Iris pigment epithelial cell (primary cell): Measurements from ENCODE around the gene IQSEC3.
"Not testable (repeated sequence)": the region's sequence is repeated elsewhere in the genome, so short reads cannot be mapped to it uniquely, and the experiment has no call there.

Experiments
- DNase-seq: peaks from one replicate; pipeline ENCODE4 v3.0.0-alpha.2; 2011; ENCODE audit warnings: low read depth

IQSEC3 gene

DNA sequence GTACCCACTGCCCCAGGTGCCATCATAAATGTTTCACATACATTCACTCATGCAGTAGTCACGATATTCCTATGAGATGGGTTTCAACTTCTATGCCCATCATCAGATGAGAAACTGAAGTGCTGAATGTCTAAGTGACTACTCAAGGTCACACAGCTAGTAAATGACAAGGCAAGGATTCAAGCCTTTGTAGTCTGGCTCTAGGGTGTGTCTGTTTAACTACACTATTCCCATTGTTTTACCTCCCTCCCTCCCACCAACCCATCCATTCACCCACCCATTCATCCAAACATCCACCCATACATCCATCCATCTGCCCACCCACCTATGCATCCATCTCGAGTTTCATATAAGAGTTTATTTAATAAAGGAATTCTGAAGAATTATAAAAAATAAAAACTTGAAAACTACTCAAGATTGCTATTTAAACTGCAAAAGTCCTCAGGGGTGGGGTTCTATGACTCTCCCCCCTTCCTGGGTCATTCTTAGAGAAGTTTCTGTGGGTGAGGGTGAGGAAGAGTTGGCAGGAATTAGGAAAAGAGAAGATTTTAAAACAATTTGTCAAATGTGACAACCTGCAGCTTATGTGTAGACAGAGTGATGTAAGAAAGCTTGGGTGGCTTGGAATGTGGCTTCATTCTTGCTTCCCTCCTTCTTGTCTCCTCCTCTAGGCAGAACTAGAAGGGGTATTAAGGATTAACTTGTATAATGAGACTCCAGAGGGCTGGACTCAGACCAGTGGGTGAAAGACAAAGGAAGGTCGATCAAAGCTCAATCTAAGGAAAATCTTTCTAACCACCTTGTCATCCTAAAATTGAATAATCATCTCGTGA is 13.4 kb upstream of the IQSEC3 start:
- DNase-seq = not testable (repeated sequence)

DNA sequence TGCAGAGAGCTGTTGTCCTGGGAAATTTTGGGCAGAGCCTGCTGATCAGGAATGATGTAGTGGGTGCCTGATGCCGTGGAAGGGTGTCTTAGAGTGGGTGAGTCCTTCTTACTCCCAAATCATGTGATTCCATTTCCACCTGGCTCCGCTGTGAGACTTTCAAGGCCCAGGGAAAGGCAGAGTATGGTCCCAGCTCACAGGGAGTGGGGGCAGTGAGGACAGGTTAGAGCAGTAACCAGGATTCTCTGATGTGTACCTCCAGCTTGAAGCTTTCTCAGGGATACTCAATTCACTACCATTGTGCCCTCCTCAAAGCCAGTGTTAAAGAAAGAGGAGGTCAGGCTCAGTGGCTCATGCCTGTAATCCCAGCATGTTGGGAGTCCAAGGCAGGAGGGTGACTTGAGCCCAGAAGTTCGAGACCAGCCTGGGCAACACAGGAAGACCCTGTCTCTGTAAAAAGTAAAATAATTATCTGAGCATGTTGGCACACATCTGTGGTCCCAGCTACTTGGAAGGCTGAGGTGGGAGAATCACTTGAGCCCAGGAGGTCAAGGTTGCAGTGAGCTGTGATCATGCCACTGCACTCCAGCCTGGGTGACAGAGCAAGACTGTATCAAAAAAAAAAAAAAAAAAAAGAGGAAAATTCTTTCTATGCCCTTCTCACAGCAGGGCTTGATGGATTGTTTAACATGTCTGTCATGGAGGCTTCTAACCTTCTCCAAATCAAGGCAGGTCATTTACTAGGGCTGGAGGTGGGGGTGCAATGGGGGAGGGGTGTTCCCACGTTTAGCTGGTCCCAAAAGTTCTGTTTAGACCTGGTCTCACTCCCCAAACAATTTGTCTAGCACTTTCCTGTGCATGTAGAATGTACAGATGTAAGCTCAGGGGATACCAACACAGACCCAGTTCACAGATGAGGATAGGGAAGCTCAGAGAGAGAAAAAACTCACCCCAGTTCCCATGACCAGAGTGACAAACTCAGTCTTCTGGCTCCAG is 12.5 kb upstream of the IQSEC3 start:
- DNase-seq = no peak

- DNase-seq = no peak
Observed at GRCh38 chr12:54750-55535, 11.6 kb upstream of the IQSEC3 start.

DNA sequence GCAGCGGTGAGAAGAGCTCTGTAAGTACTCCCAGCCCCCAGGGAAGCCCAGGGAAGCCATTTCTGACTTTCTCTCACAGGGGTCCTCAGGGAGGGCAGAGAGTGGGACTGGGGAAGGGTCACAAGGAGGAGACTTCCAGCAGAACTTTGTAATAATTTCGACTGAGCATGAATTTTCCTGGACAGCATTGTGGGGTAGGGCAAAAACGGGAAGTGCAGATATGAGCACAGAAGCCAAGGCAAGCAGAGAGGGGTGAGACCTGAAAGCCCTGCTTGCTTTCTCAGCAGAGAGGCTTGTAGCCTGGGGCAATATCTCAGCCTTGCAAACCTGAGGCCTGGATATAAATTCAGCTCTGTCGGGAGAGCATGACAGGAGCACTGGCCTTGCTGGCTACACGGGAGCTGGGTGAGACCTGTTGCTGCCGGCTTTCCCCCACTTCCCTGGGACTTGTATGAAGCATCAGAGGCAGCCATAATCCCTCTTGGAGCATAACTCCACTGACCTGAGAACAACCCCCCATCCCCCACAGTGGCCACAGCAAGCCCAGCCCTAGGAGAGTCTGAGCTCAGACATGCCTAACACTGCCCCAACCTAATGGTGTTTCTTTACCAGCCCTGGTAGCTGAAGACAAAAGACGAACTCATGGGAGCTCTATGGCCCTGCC is 9.8 kb upstream of the IQSEC3 start:
- no peak for DNase-seq

GRCh38 chr12:57539-57938 is 9.0 kb upstream of the IQSEC3 start:
- no peak for DNase-seq

- DNase-seq = no peak
Observed at GRCh38 chr12:58832-59231, 7.7 kb upstream of the IQSEC3 start.

DNA sequence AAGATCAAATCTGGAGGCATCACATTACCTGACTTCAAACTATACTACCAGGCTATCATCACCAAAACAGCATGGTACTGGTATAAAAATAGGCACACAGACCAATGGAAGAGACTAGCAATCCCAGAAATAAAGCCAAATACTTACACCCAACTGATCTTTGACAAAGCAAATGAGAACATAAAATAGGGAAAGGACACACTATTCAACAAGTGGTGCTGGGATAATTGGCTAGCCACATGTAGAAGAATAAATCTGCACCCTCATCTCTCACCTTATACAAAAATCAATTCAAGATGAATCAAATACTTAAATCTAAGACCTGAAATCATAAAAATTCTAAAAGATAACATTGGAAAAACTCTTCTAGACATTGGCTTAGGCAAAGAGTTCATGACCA is 4.7 kb upstream of the IQSEC3 start:
- not testable (repeated sequence) for DNase-seq

GRCh38 chr12:65491-66063 is 990 bp upstream of the IQSEC3 start:
- DNase-seq = peak; percentile 86

DNA sequence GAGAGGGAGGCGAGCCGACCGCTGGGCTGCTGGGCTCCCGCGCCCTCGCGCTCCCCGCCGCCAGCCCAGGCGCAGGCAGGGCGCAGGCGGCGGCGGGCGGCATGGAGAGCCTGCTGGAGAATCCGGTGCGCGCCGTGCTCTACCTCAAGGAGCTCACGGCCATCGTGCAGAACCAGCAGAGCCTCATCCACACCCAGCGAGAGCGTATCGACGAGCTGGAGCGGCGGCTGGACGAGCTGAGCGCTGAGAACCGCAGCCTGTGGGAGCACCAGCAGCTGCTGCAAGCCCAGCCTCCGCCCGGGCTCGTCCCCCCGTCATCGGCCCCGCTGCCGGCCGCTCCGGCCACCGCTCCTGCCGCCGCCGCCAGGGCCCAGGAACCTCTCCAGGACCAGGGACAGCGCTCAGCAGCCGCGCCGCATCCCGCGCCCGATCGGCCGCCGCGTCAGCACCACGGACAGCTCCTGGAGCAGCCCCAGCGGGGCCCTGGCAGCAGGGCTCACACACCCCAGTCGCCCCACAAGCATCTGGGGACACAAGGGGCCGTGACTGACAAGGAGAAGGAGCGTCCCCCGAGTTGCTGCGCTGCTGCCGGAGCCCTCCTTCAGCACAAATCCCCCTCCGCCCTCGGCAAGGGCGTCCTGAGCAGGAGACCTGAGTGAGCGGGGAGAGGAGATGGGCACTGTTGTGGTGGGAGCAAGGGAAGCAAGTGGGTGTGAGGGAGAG is 376 bp downstream of the IQSEC3 start:
- peak; percentile 55 for DNase-seq

GRCh38 chr12:69677-70076 is 3.1 kb downstream of the IQSEC3 start:
- DNase-seq = not testable (repeated sequence)

DNA sequence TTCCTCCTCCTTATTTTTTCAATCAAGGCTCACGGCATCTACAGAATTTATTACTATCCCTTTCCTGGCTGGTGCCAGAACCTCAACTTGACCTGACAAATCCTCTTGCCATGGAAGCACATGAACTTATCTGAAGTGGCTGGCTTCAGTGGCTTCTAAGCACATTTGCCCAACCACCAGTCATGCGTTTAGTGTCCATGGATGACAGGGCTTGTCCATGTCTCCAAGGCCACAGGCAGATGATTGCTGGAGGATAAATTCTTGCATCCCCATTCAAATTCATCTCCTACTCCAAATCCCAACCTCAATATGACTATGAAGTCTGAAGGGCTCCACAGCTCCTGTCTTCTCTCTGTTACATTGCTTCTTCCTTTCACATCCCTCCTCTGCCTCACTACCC is 4.0 kb downstream of the IQSEC3 start:
- not testable (repeated sequence) for DNase-seq

DNA sequence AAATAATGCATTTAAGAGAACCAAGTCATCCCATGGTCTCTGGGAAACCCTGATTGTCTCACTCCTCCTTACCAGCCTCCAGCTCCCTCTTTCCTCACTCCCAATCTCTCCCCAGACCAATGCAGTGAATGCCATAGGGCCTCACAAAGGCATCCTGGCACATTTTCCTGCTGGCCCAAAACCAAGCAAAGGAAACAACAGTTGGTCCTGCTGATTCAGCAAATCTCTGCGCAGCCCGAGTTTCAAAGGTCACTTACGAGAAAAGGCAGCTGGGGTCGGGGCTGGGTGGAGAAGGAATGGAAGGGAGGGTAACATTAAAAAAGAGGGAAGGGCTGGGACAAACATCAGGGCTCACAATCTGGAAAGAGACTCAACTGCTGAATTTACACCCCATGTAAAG is 5.5 kb downstream of the IQSEC3 start:
- not testable (repeated sequence) for DNase-seq

DNA sequence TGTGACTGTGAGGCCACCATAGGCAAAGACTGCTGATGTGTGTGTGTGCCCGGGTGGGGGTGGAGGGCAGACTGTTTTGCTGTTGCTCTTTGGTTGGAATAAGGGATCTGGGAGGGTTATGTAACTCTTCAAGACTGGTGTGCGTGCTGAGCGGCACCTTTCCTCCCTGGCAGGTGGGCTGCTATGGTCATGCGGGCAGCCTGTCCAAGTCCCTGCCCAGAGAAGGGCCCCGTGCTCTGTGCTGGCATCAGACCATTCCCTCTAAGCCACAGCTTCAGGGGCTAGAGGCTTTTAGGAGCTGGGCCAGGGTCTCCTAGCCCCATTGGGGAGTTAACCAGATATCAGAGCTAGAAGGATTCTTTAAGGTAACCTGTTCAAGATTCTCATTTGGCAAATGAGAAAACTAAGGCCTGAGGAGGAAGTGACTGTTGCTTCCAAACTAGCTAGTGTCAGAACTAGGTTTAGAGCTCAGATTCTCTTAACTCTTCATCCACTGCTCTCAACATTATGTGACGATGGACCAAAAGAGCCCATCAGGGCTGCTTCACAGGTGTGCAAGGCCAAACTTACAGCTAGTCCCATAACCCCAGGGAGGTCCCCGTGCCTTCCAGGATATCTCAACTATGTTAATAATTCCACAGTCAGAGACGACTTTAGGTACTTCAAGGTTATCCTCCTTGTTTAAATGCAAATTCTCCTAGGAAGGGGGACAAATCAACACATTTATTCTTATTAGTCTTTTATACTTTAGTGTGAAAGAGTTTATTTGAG is 8.0 kb downstream of the IQSEC3 start:
- not testable (repeated sequence) for DNase-seq

DNA sequence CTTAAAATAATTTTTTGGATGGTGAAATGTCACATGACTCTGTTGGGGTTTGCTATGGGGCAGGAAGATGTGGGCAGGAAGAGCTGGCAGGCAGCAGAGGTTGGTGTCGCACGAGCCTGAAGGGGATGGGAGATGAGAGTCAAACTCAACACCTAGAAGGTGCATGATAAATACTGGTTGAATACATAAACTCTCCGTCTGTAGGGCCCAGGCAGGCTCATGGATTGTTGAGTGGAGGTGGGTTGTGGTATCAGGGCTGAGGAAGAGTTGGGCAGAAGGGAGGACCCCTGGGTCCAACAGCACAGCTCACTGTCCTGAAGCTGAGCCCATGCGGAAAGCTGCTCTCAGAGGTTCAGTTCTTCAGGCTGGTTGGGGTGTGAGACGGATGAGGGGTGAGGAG is 9.0 kb downstream of the IQSEC3 start:
- DNase-seq = not testable (repeated sequence)

- DNase-seq = not testable (repeated sequence)
Observed at GRCh38 chr12:76102-76501, 9.5 kb downstream of the IQSEC3 start.

- DNase-seq = not testable (repeated sequence)
Observed at GRCh38 chr12:76551-76950, 10.0 kb downstream of the IQSEC3 start.

DNA sequence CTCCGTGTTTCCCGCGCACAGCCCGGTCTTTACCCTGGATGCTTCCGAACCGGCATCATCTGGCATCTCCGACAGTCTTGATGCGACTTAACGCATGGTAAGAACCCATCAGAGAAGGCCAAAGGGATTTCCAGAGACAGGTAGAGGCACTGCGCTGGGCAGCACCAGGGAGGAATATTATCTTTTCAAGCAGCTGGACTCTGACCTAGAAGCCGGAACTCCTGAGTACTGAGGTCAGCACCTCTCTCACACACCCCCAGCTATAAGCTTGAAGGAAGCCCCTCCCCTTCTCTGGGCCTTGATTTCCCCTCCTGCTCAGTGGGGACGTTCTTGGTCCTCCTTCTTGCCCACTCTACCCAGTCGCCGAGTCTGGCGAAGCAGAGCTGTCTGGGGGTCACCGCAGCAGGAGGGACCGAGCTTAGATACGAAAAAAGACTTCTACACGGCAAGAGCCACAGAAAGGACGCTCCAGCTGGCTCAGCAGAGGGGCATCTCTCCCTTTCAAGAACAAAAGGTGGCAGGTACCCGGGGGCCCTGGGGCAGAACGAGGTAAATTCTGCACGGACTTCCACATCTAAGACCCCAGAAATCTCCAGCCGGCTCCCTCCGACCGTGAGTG is 10.6 kb downstream of the IQSEC3 start:
- DNase-seq = not testable (repeated sequence)

- DNase-seq = not testable (repeated sequence)
Observed at GRCh38 chr12:77769-78383, 11.3 kb downstream of the IQSEC3 start.

DNA sequence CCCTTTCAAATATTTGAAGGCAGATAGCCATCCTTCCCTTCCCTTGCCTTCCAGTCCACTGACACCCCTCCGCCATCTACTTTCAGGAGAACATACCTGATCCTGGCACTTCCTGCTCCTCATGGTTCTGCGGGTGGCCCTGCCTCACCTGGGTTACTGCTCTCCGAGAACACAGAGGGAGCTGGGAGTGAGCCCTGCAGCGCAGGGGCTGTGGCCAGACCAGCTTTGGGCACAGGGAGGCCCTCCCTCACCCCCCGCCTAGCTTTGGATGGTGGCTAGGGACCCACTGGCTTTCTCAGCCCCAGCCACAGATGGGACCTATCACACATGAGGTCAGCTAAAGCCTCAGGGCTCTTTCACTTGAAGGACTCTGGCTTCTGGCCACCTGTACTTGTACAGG is 12.4 kb downstream of the IQSEC3 start:
- no peak for DNase-seq
